Pancreas (tissue), 10 donors: ENCODE results near the gene PARD3B. TPM values are rescaled to one million over a fixed set of nuclear protein-coding genes. Genes with fewer than 3 reads are reported as not detected.

Source experiments
- ATAC-seq, 4 donors: fragments of 200-7000 bp; cut with Tn5 transposase; one replicate each; pipeline versions ENCODE4 v1.8.0 to v1.9.1; 2020; ENCODE audit warnings: mild to moderate bottlenecking in 4 of 4, moderate library complexity in 4 of 4
- DNase-seq, 6 donors: peaks; one replicate each; pipeline ENCODE4 v3.0.0-alpha.2; 2020
- FAIRE-seq: peaks from 2 replicates; lab custom pipeline; 2012; peaks lifted over from hg19 to GRCh38; lab: Jason Lieb, UNC
- H3K27ac ChIP-seq, 4 donors: fragments of 200-600 bp; sonication (generic); 1 replicate in 3 of 4; 2 replicates in 1 of 4; pipeline versions ENCODE4 v1.5.0 to v1.8.0; 2020
- H3K27me3 ChIP-seq, 4 donors: fragments of 200-600 bp; one replicate each; pipeline ENCODE4 v1.8.0; 2021
- H3K36me3 ChIP-seq, 3 donors: fragments of 200-600 bp; sonication (generic) in 1 of 3; one replicate each; pipeline versions ENCODE4 v1.5.0 to v1.8.0; 2020 to 2021
- H3K4me1 ChIP-seq, 3 donors: fragments of 200-600 bp; one replicate each; pipeline ENCODE4 v1.8.0; 2021
- H3K4me3 ChIP-seq, 4 donors: fragments of 200-600 bp; sonication (generic) in 2 of 4; one replicate each; pipeline versions ENCODE4 v1.5.0 to v1.8.0; 2020 to 2021
- H3K9me3 ChIP-seq, 4 donors: fragments of 200-600 bp; one replicate each; pipeline ENCODE4 v1.8.0; 2021
- CTCF ChIP-seq, 4 donors: fragments of 200-600 bp; sonication (generic) in 3 of 4; IDR thresholded peaks; one replicate each; pipeline versions ENCODE4 v1.5.0 to v1.8.0; 2021; ENCODE audit warnings: antibody characterized with exemption in 4 of 4
- WGBS, 2 donors: extraction: QIAGEN DNeasy Blood & Tissue Kit; methylation state at CpG; one replicate each; pipeline ENCODE4 v1.1.7; 2013; 5-methylcytosine and 5-hydroxymethylcytosine counted together
- intact Hi-C, 3 donors: fragments of 100-400 bp; cut with DNase I; formaldehyde crosslinking; loops; one replicate each; pipeline versions ENCODE4 v1.11.1 to v1.14.2; 2022
- polyA plus RNA-seq, 2 donors: library from polyadenylated mRNA; stranded (reverse); fragments of 200-250 nt; gene quantifications; one replicate each; pipeline ENCODE4 v1.2.3, GENCODE V29; 2013
- total RNA-seq, 6 donors: library from RNA; stranded (reverse); fragmentation: NEBNext Ultra II Directional in 4 of 6; extraction: Animal tissue kit (Norgen Biotek cat#: 25700) in 4 of 6; gene quantifications; one replicate each; pipeline versions ENCODE4 v1.2.1 to v1.2.4, GENCODE V29; 2021 to 2023
- donor health status: healthy with polysubstance abuse.
- donor health status: DM: no; HTN: no; CAD: no; lungs with moderate emphysema.
- donor health status: DM: no; HTN: no; CAD: no.
- donor health status: control.
- donor health status: control.
- donor health status: Bipolar disorder and iron deficiency.
- donor health status: DM: yes; HTN: yes; CAD: no.
- donor health status: DM: no; HTN: no; CAD: no.
- donor health status: DM: no; HTN: no; CAD: no.
- donor health status: DM: yes; HTN: yes; CAD: no.

Gene PARD3B
- total and polyA plus RNA-seq, 8 donors: 2.8 to 21.5 (median 12.7) TPM

GRCh38 chr2:205052781-205053180, 507.5 kb downstream of the PARD3B start:
- FAIRE-seq (no peak), DNase-seq (no peak), ATAC-seq (no peak)
- Histone ChIP-seq H3K9me3 (no peaks in the 10 kb centered on the region), H3K4me1 (no peaks in the 10 kb centered on the region), H3K27ac (no peak overlapping the region), H3K27me3 (no peaks in the 10 kb centered on the region), H3K4me3 (no peak overlapping the region), H3K36me3 (no peaks in the 10 kb centered on the region)
- TF ChIP-seq CTCF (IDR thresholded peaks at IDR 0.05): no peak
- WGBS, 2 donors: 95 to 98% methylated on average over 2 of the region's 2 CpGs
- intact Hi-C loops: no loop called here

- Histone ChIP-seq H3K36me3 (no peaks in the 10 kb centered on the region), H3K4me3 (no peak overlapping the region), H3K9me3 (no peaks in the 10 kb centered on the region), H3K27me3 (no peaks in the 10 kb centered on the region), H3K4me1 (no peaks in the 10 kb centered on the region), H3K27ac (no peak overlapping the region)
- no peak for TF ChIP-seq CTCF (IDR thresholded peaks at IDR 0.05)
- DNase-seq (no peak), ATAC-seq (no peak), FAIRE-seq (no peak)
- 33 to 36% methylated on average over 4 of the region's 4 CpGs for WGBS, 2 donors
- intact Hi-C loops: no loop called here
Observed at GRCh38 chr2:205053827-205054410, 508.6 kb downstream of the PARD3B start.

- H3K36me3 ChIP-seq: no peaks in the 10 kb centered on the region
- no peak for ATAC-seq
- H3K27me3 ChIP-seq: no peaks in the 10 kb centered on the region
- H3K9me3 ChIP-seq: no peaks in the 10 kb centered on the region
- no peak for TF ChIP-seq CTCF (IDR thresholded peaks at IDR 0.05)
- 70 to 83% methylated on average over 4 of the region's 4 CpGs for WGBS, 2 donors
- FAIRE-seq: no peak
- no peak overlapping the region for H3K4me3 ChIP-seq
- no peaks in the 10 kb centered on the region for H3K4me1 ChIP-seq
- DNase-seq: no peak
- intact Hi-C loops: no loop called here
- no peak overlapping the region for H3K27ac ChIP-seq
Observed at GRCh38 chr2:205054789-205055188, 509.5 kb downstream of the PARD3B start.

GRCh38 chr2:205055251-205055650, 510.0 kb downstream of the PARD3B start:
- intact Hi-C loops: no loop called here
- no peak for FAIRE-seq
- H3K9me3 ChIP-seq: no peaks in the 10 kb centered on the region
- 82 to 83% methylated on average over 2 of the region's 2 CpGs for WGBS, 2 donors
- no peaks in the 10 kb centered on the region for H3K27me3 ChIP-seq
- no peak overlapping the region for H3K4me3 ChIP-seq
- DNase-seq: no peak
- no peak overlapping the region for H3K27ac ChIP-seq
- ATAC-seq: no peak
- H3K36me3 ChIP-seq: no peaks in the 10 kb centered on the region
- no peak for TF ChIP-seq CTCF (IDR thresholded peaks at IDR 0.05)
- H3K4me1 ChIP-seq: no peaks in the 10 kb centered on the region

- DNase-seq (no peak), FAIRE-seq (no peak), ATAC-seq (no peak)
- intact Hi-C loops: no loop called here
- no peak overlapping the region for H3K27ac ChIP-seq
- no peaks in the 10 kb centered on the region for H3K36me3 ChIP-seq
- H3K9me3 ChIP-seq: no peaks in the 10 kb centered on the region
- WGBS, 2 donors: 71 to 76% methylated on average over 6 of the region's 6 CpGs
- no peak for TF ChIP-seq CTCF (IDR thresholded peaks at IDR 0.05)
- no peaks in the 10 kb centered on the region for H3K4me1 ChIP-seq
- no peaks in the 10 kb centered on the region for H3K27me3 ChIP-seq
- no peak overlapping the region for H3K4me3 ChIP-seq
Observed at GRCh38 chr2:205056151-205056561, 510.9 kb downstream of the PARD3B start.
